Stimulated activated CD4-positive, alpha-beta T cell treated with anti-CD3 and anti-CD28 coated beads, Interleukin-15, amount 100 ng/mL, for 24 hours (primary cell): ENCODE data around the gene F10.
"Not testable (repeated sequence)": the region's sequence is repeated elsewhere in the genome, so short reads cannot be mapped to it uniquely, and the experiment has no call there.

Source experiments
- DNase-seq: peaks from one replicate; pipeline ENCODE4 v3.0.0-alpha.2; 2020

F10 gene

DNA sequence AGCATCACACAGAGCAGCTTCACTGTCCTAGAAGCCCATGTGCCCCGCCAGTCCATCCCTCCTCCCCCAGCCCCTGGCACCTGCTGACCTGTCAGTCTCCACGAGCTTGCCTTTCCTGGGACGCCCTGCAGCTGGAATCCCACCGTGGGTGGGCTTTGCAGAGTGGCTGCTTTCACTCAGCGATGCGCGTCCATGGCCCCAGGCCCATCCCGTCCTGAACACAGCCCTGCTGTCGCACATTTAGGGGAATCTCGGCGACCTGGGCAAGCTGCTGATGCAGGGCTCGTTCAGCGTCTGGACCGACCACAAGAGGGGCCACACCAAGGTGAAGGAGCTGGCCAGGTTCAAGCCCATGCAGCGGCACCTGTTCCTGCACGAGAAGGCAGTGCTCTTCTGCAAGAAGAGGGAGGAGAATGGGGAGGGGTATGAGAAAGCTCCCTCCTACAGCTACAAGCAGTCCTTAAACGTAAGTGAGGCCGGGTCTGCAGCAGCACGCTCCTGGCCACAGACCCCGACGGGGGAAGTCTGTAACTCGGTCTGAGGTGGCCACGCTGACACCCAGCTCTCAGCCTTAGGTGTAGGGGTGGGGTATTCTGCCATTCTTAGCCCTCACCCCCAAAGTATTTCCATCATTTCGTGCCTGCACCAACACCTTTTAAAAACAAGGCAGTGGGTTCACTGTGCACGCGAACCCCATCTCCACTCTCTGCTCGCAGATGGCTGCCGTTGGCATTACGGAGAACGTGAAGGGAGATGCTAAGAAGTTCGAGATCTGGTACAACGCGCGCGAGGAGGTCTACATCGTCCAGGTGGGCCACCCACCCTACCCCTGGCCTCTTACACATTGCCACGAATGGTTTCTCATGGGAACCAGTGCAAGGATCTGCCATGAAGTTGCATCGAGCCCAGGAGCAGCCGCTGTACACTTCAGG is 35.3 kb upstream of the F10 start:
- no peak for DNase-seq

GRCh38 chr13:113087923-113088690 is 34.5 kb upstream of the F10 start:
- DNase-seq, result no peak

- no peak for DNase-seq
These were observed 33.9 kb upstream of the F10 start for GRCh38 chr13:113088691-113089020.

DNA sequence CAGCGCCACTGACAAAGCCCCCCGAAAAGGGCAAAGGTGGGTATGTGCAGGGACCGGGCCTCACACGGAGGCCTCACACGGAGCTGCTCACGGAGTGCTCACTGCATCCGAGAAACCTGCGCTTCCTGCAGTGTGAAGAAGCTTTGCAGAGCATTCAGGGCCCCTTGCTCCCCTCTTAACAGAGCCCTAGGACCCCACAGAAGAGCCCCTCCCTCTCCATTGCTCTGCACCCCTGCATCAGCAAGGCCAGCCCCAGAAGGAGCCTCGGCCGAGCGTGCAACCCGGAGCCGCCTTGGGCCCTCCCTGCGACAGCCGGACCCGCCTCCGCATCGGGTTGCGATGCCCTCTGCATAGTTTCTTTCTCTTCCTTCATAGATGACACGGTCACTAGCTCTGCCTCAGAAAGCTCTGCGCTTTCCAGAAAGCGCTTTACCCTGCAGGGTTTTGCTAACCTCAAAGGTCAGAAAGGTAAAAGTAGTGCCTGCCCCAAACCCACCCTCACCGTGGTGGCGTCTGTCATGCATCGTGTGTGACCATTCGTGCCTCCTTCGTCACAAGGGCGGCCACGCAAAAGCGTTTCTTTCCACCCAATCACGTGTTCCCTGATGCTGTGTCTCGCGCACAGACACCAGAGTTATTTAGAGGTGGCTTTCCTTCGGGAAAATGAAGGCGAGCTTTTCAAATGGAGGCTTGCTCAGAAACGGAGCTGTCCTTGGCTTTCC is 32.7 kb upstream of the F10 start:
- no peak for DNase-seq

DNA sequence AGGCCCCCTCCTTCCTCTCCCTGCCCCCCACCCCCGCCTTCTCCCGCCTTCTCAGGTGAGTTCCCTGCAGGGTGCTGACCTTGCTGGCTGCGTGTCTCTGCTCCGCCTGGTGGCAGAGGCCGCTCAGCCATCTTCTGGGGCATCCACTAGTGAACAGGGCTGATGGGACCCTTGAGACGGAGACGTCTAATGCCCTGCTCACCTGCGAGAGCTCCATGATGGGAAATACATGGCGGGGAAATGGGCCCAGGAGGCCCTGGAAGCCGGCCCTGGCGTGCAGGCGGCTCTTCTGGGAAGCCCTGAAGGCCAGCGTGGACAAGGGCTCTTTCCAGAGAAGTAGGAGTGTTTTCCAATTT is 32.2 kb upstream of the F10 start:
- no peak for DNase-seq

DNA sequence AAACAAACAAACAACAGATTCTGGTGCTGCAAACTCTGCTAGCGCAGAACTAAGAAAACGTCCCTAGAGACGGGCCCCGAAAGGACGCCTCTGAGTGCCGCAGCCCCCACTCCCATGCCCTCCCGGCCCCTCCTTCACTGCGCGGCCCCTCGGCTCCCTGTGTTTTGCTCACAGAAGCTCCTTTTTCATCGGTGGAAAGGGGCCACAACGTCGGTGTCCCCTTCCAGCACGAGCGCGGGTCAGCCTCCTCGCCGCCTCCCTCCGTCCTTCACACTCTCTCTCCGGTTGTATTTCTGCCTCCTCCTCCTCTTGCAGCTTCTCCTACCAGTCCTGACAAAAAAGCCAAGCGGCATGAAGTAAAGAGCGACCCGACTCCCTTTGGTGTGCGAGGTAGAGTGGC is 31.8 kb upstream of the F10 start:
- no peak for DNase-seq

DNA sequence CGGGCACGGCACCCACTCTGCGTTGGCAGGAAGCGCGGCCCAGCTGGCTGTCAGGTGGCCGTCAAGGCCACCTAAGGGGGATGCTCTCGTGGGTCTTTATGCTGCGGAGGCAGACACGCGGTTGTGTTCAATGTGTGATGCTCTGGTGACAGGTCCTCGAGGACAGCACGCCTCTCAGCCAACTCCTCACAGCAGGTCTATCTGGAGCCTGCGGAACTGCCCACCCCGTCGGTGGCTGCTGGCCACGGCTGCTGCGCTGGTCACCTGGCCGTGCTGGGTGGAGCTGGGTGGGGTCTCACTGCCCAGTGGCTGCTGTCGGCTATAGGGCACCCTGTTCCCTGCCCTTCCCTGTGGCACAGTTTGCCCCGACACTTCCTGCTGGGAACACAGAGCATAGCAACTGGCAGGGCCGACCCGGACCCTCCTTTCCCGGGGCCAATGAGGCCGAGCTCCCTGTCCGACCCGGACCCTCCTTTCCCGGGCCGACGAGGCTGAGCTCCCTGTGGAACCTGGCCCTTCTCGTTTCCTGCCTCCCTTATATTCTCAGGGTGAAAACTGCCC is 31.3 kb upstream of the F10 start:
- no peak for DNase-seq

GRCh38 chr13:113091891-113092775 is 30.5 kb upstream of the F10 start:
- DNase-seq, result no peak

DNA sequence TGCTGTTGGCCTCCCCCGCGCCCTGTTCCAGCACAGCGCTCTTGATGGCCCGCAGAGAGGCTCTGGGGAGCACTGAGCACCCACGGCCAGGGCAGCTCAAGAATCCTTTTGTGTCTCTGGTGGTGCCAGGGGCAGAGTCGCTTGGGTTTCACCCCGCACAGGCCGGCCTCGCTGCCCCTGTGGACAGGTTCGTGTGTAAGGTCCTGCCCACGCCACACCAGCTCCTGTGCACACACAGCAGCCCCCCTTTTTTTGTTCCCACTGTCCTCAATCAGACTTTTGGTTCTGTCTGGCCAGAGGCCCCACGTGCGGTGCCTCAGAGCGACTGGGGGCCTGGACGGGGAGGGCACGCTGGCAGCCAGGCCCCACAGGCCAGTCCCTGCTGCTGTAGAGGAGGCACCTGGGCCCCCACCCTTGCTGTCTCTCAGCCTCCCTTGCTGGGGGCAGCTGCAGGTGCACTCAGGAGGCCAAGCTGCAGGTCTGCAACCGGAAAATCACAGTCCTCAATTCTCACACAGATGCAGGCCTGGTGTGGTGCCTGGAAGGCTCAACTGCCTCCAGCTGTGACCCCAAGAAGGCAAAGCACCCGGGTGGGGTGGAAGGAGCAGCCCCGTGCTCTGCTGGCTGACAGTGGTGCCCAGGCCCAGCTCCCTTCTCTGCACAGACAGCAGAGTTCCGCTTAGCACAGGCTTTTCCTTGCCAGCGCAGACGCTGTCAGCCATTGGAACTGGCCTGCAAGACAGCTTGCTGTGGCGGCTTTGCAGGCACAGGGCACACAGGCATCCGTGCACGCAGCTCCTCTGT is 29.6 kb upstream of the F10 start:
- DNase-seq, result no peak

GRCh38 chr13:113093580-113094409 is 28.8 kb upstream of the F10 start:
- DNase-seq, result no peak

GRCh38 chr13:113094410-113094800 is 28.2 kb upstream of the F10 start:
- DNase-seq, result no peak

DNA sequence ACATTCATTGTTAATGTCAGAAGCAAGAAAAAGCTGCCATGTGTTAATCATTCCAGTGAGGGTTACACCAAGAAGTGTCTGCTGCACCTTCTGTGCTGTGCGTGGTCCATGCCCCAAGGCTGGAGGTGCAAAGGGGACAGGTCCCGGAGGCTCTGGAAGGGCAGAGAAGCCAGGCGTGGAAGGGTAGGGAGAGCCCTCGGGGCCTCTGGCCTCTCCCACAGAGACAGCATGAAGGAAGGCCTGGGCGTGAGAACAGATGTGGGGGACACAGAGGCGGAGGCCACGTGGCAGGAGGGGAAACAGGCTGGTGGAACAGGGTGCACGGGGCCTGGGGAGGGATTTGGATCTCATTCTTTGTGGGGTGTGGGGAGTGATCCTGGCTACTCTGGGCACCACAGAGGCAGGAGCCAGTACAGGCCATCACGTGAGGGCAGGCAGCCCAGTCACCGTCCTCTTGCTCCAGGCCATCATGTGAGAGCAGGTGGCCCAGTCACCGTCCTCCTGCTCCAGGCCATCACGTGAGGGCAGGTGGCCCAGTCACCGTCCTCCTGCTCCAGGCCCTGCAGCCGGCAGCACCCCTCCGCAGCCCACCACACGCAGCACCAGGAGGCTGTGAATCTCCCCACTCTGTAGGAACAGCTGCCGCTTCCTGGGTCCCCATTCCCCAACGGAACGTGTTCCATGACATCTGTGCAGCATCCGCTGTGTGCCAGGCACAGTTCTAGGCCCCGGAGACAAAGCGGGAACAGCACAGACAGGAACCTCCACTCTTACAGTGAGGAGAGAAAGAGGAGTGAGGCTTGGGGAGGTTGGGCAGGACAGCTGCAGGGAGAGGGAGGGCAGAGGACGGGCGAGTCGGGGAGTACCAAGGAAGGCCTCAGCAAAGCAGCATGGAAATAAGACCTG is 27.2 kb upstream of the F10 start:
- DNase-seq, result no peak

- no peak for DNase-seq
These were observed 26.4 kb upstream of the F10 start for GRCh38 chr13:113096052-113096744.

DNA sequence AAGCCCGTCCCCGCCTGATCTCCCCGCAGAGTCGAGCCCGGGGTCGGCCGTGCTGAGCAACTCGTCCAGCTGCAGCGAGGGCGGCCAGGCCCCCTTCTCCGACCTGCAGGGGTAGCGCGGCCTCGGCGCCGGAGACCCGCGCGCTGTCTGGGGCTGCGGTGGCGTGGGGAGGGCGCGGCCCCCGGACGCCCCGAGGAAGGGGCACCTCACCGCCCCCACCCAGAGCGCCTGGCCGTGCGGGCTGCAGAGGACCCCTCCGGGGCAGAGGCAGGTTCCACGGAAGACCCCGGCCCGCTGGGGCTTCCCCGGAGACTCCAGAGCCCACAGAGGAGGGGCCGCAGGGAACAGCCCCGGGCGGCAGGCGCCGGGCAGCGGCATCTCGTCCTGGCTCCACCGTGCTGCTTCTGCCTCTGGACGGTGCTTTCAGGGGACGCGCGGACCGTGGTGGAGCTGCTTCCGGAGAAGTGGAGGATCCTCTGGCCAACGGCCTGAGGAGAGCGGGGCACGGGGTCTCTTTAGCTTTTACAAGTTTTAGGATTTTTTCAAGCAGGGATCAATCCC is 25.8 kb upstream of the F10 start:
- no peak for DNase-seq

DNA sequence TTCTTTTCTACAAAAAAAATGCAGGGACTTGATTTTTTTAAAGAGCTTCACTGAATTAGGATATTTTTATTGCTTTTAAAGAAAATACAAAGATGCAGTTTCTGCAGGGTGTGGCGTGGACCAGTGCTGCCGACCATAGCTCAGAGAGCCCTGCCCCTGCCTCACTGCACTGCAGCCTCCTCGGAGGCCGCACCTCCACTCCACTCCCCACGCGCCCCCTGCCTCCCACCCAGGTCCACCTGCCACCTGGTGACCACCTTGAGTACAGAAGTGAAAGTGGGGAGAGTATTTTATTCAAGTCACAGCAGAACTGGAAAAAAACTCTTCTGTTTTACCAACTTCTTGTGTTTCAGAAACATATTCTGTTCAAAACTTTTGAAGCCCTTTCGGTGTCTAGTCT is 24.9 kb upstream of the F10 start:
- no peak for DNase-seq

DNA sequence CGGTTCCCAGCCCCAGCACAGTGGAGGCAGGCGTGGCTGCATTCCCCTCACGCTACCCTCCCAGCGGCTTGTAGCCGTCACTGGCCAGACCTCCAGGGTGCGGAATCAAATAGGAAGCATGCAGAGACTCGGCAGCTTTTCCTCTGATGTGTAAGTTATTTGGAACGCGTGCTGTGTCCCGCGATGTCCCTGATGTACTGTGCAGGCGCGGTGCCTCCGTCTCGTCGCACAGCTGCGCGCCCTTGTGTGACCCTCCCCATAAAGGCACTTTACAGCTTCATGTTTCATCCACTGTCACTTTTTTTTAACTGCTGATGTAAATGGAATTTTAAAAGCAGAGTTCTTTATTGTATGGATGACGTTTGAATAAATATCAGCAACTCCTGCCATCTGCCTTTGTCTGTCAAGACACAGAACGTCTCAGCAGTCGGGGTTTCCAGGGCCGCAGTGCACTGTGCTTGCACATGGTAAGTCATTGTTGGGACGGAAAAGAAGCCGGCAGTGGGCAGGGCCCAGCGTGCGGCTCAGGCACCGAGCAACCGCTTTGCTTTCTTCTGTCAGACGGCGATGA is 24.4 kb upstream of the F10 start:
- DNase-seq, result no peak

DNA sequence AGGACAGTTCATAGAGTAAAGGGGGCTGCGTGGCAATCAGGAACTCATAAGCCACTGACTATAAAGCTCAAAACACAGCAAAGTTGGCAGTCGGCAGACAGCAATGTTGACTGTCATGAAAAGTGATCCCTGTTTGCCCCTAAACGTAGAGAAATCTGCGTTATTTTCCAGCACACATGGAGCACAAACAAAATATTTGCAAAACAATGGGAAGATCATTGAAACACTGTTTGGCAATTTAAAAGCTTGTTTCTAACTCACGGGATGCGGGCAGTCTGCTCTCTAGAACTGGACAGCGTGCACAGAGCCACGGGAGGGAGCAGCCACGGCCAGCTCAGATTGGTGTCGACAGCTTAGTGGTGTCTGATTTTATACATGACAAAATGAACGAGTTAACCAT is 23.5 kb upstream of the F10 start:
- DNase-seq, result no peak

- not testable (repeated sequence) for DNase-seq
These were observed 20.3 kb upstream of the F10 start for GRCh38 chr13:113102302-113102701.
